Subcutaneous abdominal adipose tissue (tissue), 5 donors: ENCODE results near the gene NEK10.

Source experiments
- H3K27ac ChIP-seq: one replicate; pipeline ENCODE4 v1.7.0; 2013; ENCODE audit warnings: low read depth, mild to moderate bottlenecking, inconsistent platforms, low read length, moderate library complexity
- H3K27me3 ChIP-seq, 5 donors: one replicate each; pipeline ENCODE4 v1.7.0; 2013; ENCODE audit warnings: low read length in 5 of 5, inconsistent platforms in 1 of 5; ENCODE audit not compliant: control insufficient read depth in 5 of 5, insufficient read depth in 4 of 5
- H3K36me3 ChIP-seq, 5 donors: one replicate each; pipeline ENCODE4 v1.7.0; 2013; ENCODE audit warnings: low read length in 5 of 5; ENCODE audit not compliant: control insufficient read depth in 5 of 5, insufficient read depth in 5 of 5
- H3K4me1 ChIP-seq, 5 donors: one replicate each; pipeline ENCODE4 v1.7.0; 2013; ENCODE audit warnings: low read length in 5 of 5, mild to moderate bottlenecking in 3 of 5, moderate library complexity in 1 of 5; ENCODE audit not compliant: control insufficient read depth in 5 of 5, insufficient read depth in 5 of 5
- H3K4me3 ChIP-seq, 5 donors: one replicate each; pipeline ENCODE4 v1.7.0; 2013; ENCODE audit warnings: low read length in 5 of 5, low read depth in 1 of 5
- H3K9ac ChIP-seq, 5 donors: one replicate each; pipeline ENCODE4 v1.7.0; 2013; ENCODE audit warnings: low read length in 5 of 5, mild to moderate bottlenecking in 4 of 5, moderate library complexity in 3 of 5
- H3K9me3 ChIP-seq, 5 donors: one replicate each; pipeline ENCODE4 v1.7.0; 2013; ENCODE audit warnings: low read length in 5 of 5; ENCODE audit not compliant: control insufficient read depth in 5 of 5
- donor health status: healthy.
- donor health status: healthy.
- donor health status: healthy.
- donor health status: healthy.
- donor health status: healthy.

The NEK10 gene

GRCh38 chr3:27219127-27219845, 149.9 kb downstream of the NEK10 start:
- H3K27ac ChIP-seq = no peak overlapping the region
- H3K4me1 ChIP-seq = peaks cover 0 to 5% (median 0%) of the 10 kb centered on the region in 5 donors
- no peaks in the 10 kb centered on the region for H3K27me3 ChIP-seq
- no peak overlapping the region for H3K4me3 ChIP-seq
- H3K9me3 ChIP-seq = no peaks in the 10 kb centered on the region
- H3K9ac ChIP-seq = no peak overlapping the region
- no peaks in the 10 kb centered on the region for H3K36me3 ChIP-seq

- no peaks in the 10 kb centered on the region for H3K4me1 ChIP-seq
- no peaks in the 10 kb centered on the region for H3K9me3 ChIP-seq
- no peak overlapping the region for H3K27ac ChIP-seq
- H3K9ac ChIP-seq = no peak overlapping the region
- no peak overlapping the region for H3K4me3 ChIP-seq
- H3K36me3 ChIP-seq = no peaks in the 10 kb centered on the region
- no peaks in the 10 kb centered on the region for H3K27me3 ChIP-seq
Observed at GRCh38 chr3:27216955-27217552, 152.1 kb downstream of the NEK10 start.

- H3K27ac ChIP-seq = no peak overlapping the region
- no peaks in the 10 kb centered on the region for H3K36me3 ChIP-seq
- no peaks in the 10 kb centered on the region for H3K9me3 ChIP-seq
- H3K9ac ChIP-seq = no peak overlapping the region
- H3K4me1 ChIP-seq = no peaks in the 10 kb centered on the region
- H3K4me3 ChIP-seq = no peak overlapping the region
- H3K27me3 ChIP-seq = no peaks in the 10 kb centered on the region
Observed at GRCh38 chr3:27216295-27216855, 152.8 kb downstream of the NEK10 start.

GRCh38 chr3:27213450-27213849, 155.7 kb downstream of the NEK10 start:
- no peaks in the 10 kb centered on the region for H3K27me3 ChIP-seq
- H3K9ac ChIP-seq = no peak overlapping the region
- H3K4me1 ChIP-seq = no peaks in the 10 kb centered on the region
- H3K4me3 ChIP-seq = no peak overlapping the region
- H3K27ac ChIP-seq = no peak overlapping the region
- H3K9me3 ChIP-seq = no peaks in the 10 kb centered on the region
- H3K36me3 ChIP-seq = no peaks in the 10 kb centered on the region

DNA sequence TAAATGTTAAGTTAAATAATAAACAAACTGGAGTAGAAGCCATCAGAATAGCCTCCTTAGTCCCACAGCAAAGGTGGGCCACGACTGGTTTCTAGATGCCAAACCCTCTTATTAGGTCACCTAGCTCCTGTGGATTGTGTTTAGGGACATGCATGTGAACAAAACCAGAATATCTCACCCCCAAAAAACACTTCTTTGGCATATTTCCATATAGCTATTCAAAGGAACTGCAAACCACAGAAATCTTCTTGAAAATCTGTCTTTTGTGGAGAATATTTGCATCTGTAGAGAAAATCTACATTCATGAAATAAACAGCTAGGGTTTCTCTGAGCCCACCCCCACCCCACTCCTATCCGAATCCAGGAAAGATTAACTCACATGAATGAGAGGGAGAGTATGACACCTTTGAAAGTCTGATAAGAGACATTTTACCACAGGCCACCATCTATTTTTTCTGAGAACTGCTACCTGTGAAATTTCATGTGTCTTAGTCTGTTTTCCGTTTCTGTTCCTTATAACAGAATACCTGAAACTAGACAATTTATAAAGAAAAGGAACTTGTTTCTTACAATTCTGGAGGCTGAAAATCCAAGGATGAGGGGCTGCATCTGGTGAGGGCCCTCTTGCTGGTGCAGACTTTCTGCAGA, 159.4 kb downstream of the NEK10 start:
- H3K27me3 ChIP-seq = no peaks in the 10 kb centered on the region
- H3K36me3 ChIP-seq = no peaks in the 10 kb centered on the region
- H3K9ac ChIP-seq = no peak overlapping the region
- no peaks in the 10 kb centered on the region for H3K4me1 ChIP-seq
- no peak overlapping the region for H3K4me3 ChIP-seq
- no peaks in the 10 kb centered on the region for H3K9me3 ChIP-seq
- no peak overlapping the region for H3K27ac ChIP-seq

GRCh38 chr3:27208961-27209616, 160.1 kb downstream of the NEK10 start:
- Histone ChIP-seq H3K4me3 (no peak overlapping the region), H3K27ac (no peak overlapping the region), H3K36me3 (no peaks in the 10 kb centered on the region), H3K9me3 (no peaks in the 10 kb centered on the region), H3K9ac (no peak overlapping the region), H3K27me3 (no peaks in the 10 kb centered on the region), H3K4me1 (no peaks in the 10 kb centered on the region)

DNA sequence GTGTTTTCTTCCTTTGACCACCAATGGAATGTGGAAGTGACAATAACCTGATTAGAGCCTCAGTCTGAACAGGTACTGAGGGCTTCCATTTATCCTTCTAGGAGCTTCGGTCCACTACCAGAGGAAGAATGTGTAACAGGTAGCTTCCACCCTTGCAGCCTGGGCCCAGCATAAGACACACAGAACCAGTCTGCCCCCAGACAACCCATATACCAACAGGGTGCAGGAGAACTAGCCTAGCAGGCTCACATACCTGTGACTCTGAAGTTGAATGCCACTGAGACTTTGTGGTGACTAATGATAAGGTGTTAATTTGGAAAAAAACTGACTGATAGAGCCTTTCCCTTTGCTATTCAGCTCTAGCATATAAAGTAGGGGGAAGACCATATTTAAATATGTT, 166.2 kb downstream of the NEK10 start:
- peaks cover 0 to 4% (median 0%) of the 10 kb centered on the region in 5 donors for H3K9me3 ChIP-seq
- H3K4me3 ChIP-seq = no peak overlapping the region
- no peak overlapping the region for H3K27ac ChIP-seq
- H3K36me3 ChIP-seq = no peaks in the 10 kb centered on the region
- H3K4me1 ChIP-seq = no peaks in the 10 kb centered on the region
- no peak overlapping the region for H3K9ac ChIP-seq
- no peaks in the 10 kb centered on the region for H3K27me3 ChIP-seq

DNA sequence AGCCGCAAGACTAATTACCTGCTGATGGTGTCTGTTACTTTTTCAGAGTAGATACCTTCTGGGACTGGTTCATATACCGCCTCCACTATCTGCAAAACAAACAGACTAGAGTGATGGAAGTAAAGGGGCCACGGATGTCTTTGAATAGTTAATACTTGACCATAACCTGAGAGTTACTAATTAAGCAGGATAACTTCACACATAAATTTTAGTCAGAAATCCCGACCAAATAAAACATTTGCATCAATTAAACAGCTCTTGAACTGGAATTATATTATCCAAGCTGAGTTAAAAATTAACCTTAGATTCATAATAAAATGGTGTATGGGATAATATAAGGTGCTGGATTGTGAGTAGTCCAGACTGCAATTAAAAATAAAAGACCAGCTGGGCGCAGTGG, 167.7 kb downstream of the NEK10 start:
- Histone ChIP-seq H3K36me3 (no peaks in the 10 kb centered on the region), H3K27ac (no peak overlapping the region), H3K27me3 (no peaks in the 10 kb centered on the region), H3K4me1 (no peaks in the 10 kb centered on the region), H3K9me3 (peaks cover 0 to 5% (median 0%) of the 10 kb centered on the region in 5 donors), H3K9ac (no peak overlapping the region), H3K4me3 (no peak overlapping the region)

GRCh38 chr3:27200721-27201489, 168.3 kb downstream of the NEK10 start:
- Histone ChIP-seq H3K27me3 (no peaks in the 10 kb centered on the region), H3K36me3 (no peaks in the 10 kb centered on the region), H3K4me3 (no peak overlapping the region), H3K27ac (no peak overlapping the region), H3K4me1 (no peaks in the 10 kb centered on the region), H3K9ac (no peak overlapping the region), H3K9me3 (peaks cover 0 to 5% (median 0%) of the 10 kb centered on the region in 5 donors)
